ENCODE results near the gene FAM3A. TPM values are rescaled to one million over a fixed set of nuclear protein-coding genes. Genes with fewer than 3 reads are reported as not detected.

Gene FAM3A
- total and polyA plus RNA-seq, 9 of the 15 experiments (the other 6 are each of a cell fraction or from before 2014, with no cell fraction given) = 0.75 to 70.6 (median 27.0) TPM

- Histone ChIP-seq H3K36me3 (ENCODE audit: control insufficient read depth, insufficient read depth, low read length) (peaks cover 51% of the 10 kb centered on the region; the same call in 2 of the 3 replicates), H3K4me1 (replicated peaks in 1 of 2; ENCODE audit: control insufficient read depth in 2 of 2, insufficient read depth in 2 of 2, low read length in 2 of 2) (peaks cover under 1 to 10% of the 10 kb centered on the region in 2 experiments; a peak in 3 of 5 replicates), H2AFZ (ENCODE audit: low read depth, low read length) (no peak overlapping the region), H3K79me2 (ENCODE audit: control insufficient read depth, insufficient read depth, low read length) (no peaks in the 10 kb centered on the region), H3K9me1 (ENCODE audit: control insufficient read depth, insufficient read depth, low read length) (no peaks in the 10 kb centered on the region), H3K27me3 (ENCODE audit: control insufficient read depth in 2 of 2, insufficient read depth in 2 of 2, low read length in 2 of 2) (no peaks in the 10 kb centered on the region), H3K4me2 (ENCODE audit: insufficient read depth, low read length) (no peak overlapping the region), H4K20me1 (replicated peaks; ENCODE audit: control insufficient read depth, insufficient read depth, low read length) (no peaks in the 10 kb centered on the region), H3K9me3 (replicated peaks; ENCODE audit: control insufficient read depth, insufficient read depth, low read depth, low read length) (no peaks in the 10 kb centered on the region), H3K27ac (ENCODE audit: extremely low read depth, low read depth, low read length) (no peak overlapping the region), H3K9ac (ENCODE audit: insufficient read depth in 1 of 2, low read depth in 2 of 2, low read length in 2 of 2) (peak overlapping the region in 1 of 2 experiments; percentile 26; a peak in 1 of 4 replicates), H3K4me3 (no peak overlapping the region)
- BruUV-seq (replicated peaks) = no TSS peak
- no peak for DNase-seq (ENCODE audit: extremely low read depth in 1 of 4, low spot score in 3 of 4)
- intact Hi-C loops (cut with micrococcal nuclease) = no loop called here
- no peak for FAIRE-seq
- POLR2A ChIA-PET = interaction anchor here (0.6 to 0.7 kb wide), 2 partner anchors 12 to 71 kb away, joined by 3 to 4 read pairs; no protein-coding TSS in a partner anchor
- in situ Hi-C loops (cut with MboI) = no loop called here
- TF ChIP-seq SREBF2 (CRISPR knock-in tag; IDR thresholded peaks at IDR 0.05) = no peak
- no peak for TF ChIP-seq ZNF24 (IDR thresholded peaks at IDR 0.05)
- no peak for TF ChIP-seq TSHZ1 (CRISPR knock-in tag; IDR thresholded peaks at IDR 0.05)
- peak; percentile 24; the same call in 1 of the 2 replicates for TF ChIP-seq POLR2G (IDR thresholded peaks at IDR 0.05; ENCODE audit: low read depth, low read length)
- no peak for TF ChIP-seq TEAD2 (tag; IDR thresholded peaks at IDR 0.05)
- no peak for TF ChIP-seq SIX5 (IDR thresholded peaks at IDR 0.05; ENCODE audit: borderline replicate concordance in 1 of 2, insufficient read depth in 1 of 2, low read depth in 1 of 2, low read length in 2 of 2)
- no peak for TF ChIP-seq ZNF224 (CRISPR knock-in tag; IDR thresholded peaks at IDR 0.05)
- TF ChIP-seq WHSC1 (IDR thresholded peaks at IDR 0.05; ENCODE audit: low read length) = no peak
- TF ChIP-seq ADNP (tag; IDR thresholded peaks at IDR 0.05) = no peak
- 81% methylated on average over 12 of the region's 23 CpGs for WGBS (ENCODE audit: insufficient coverage, low coverage, missing lambda C conversion rate)
- no peak for ATAC-seq
- CTCF ChIA-PET (ENCODE audit: low intra/inter-chr PET ratio) = interaction anchor here (0.7 kb wide), 1 partner anchor 62 kb away, joined by 4 read pairs; no protein-coding TSS in a partner anchor
Measured at GRCh38 chrX:154471839-154472684, 44.0 kb downstream of the FAM3A start.
